H1 (cell line): ENCODE measurements around the gene SFR1. TPM values are rescaled to one million over a fixed set of nuclear protein-coding genes. Genes with fewer than 3 reads are reported as not detected.

Experiments
- CTCF ChIA-PET: fragments of 300-600 bp; sonication (Branson Sonifier 250); formaldehyde crosslinking; loops from one replicate; lab custom pipeline; 2021; ENCODE audit not compliant: partially characterized antibody; lab: Charles Lee
- POLR2A ChIA-PET: fragments of 300-600 bp; sonication (Branson Sonifier 250); formaldehyde crosslinking; loops from one replicate; lab custom pipeline; 2021; ENCODE audit warnings: inconsistent platforms; ENCODE audit not compliant: partially characterized antibody; lab: Charles Lee
- DNase-seq, 2 experiments: peaks; one replicate each; pipeline versions ENCODE4 v3.0.0 to v3.0.0-alpha.2; 2010 to 2022; ENCODE audit warnings: low spot score in 2 of 2, low read depth in 1 of 2, mixed read lengths in 1 of 2
- FAIRE-seq: peaks from 2 replicates; lab custom pipeline; 2011; peaks lifted over from hg19 to GRCh38; lab: Jason Lieb, UNC
- H2AFZ ChIP-seq: 2 replicates; pipeline ENCODE4 v1.8.1; 2012; ENCODE audit warnings: low read length, inconsistent platforms
- H2AK5ac ChIP-seq: 2 replicates; pipeline ENCODE4 v1.6.1; 2013; ENCODE audit warnings: low read depth, low read length
- H2BK120ac ChIP-seq: replicated peaks from 2 replicates; pipeline ENCODE3; 2013; ENCODE audit warnings: low read depth, low read length, inconsistent platforms
- H2BK12ac ChIP-seq: 2 replicates; pipeline ENCODE4 v1.6.1; 2013; ENCODE audit warnings: low read depth, low read length
- H2BK15ac ChIP-seq: 2 replicates; pipeline ENCODE4 v1.6.1; 2013; ENCODE audit warnings: low read length
- H2BK20ac ChIP-seq: 2 replicates; pipeline ENCODE4 v1.6.1; 2013; ENCODE audit warnings: low read length
- H2BK5ac ChIP-seq: 2 replicates; pipeline ENCODE4 v1.6.1; 2013; ENCODE audit warnings: low read depth, low read length
- H3K14ac ChIP-seq: 2 replicates; pipeline ENCODE4 v1.6.1; 2013; ENCODE audit warnings: inconsistent platforms; ENCODE audit not compliant: insufficient read length
- H3K18ac ChIP-seq: 2 replicates; pipeline ENCODE4 v1.6.1; 2013; ENCODE audit warnings: low read length; ENCODE audit errors: extremely low read depth
- H3K23ac ChIP-seq: 2 replicates; pipeline ENCODE4 v1.6.1; 2013; ENCODE audit warnings: inconsistent platforms; ENCODE audit not compliant: insufficient read length
- H3K23me2 ChIP-seq: 2 replicates; pipeline ENCODE4 v1.6.1; 2013; ENCODE audit warnings: low read depth, low read length
- H3K27ac ChIP-seq: 2 replicates; pipeline ENCODE4 v1.6.1; 2011; ENCODE audit warnings: low read depth, low read length, inconsistent platforms
- H3K27me3 ChIP-seq, 4 experiments: replicated peaks in 1 of 4; 1 replicate in 1 of 4; 2 replicates in 3 of 4; pipeline versions ENCODE4 v1.6.1 to v1.8.1; 2011 to 2013; ENCODE audit warnings: low read length in 3 of 4, mild to moderate bottlenecking in 3 of 4, inconsistent platforms in 2 of 4, mixed read lengths in 2 of 4, moderate library complexity in 1 of 4; ENCODE audit not compliant: control insufficient read depth in 3 of 4, insufficient read depth in 3 of 4; ENCODE audit errors: extremely low read depth in 1 of 4
- H3K36me3 ChIP-seq, 4 experiments: 2 replicates each; pipeline versions ENCODE4 v1.6.1 to v1.8.1; 2011 to 2013; ENCODE audit warnings: mild to moderate bottlenecking in 4 of 4, low read length in 3 of 4, moderate library complexity in 2 of 4, control low read depth in 1 of 4, inconsistent platforms in 1 of 4; ENCODE audit not compliant: insufficient read depth in 4 of 4, control insufficient read depth in 2 of 4
- H3K4ac ChIP-seq: replicated peaks from 2 replicates; pipeline ENCODE3; 2013; ENCODE audit warnings: low read length, low read depth, mixed read lengths, inconsistent platforms; ENCODE audit not compliant: insufficient read length
- H3K4me1 ChIP-seq, 4 experiments: replicated peaks in 1 of 4; 1 replicate in 1 of 4; 2 replicates in 3 of 4; pipeline versions ENCODE4 v1.6.1 to v1.8.1; 2011 to 2013; ENCODE audit warnings: low read length in 3 of 4, inconsistent platforms in 2 of 4, mixed read lengths in 1 of 4; ENCODE audit not compliant: insufficient read depth in 4 of 4, control insufficient read depth in 3 of 4
- H3K4me2 ChIP-seq, 2 experiments: 2 replicates each; pipeline versions ENCODE4 v1.6.1 to v1.8.1; 2011 to 2013; ENCODE audit warnings: low read depth in 2 of 2, low read length in 2 of 2, control low read depth in 1 of 2, inconsistent platforms in 1 of 2, mild to moderate bottlenecking in 1 of 2; ENCODE audit not compliant: insufficient read depth in 1 of 2
- H3K4me3 ChIP-seq, 4 experiments: fragments of 200-600, 300-600 bp in 1 of 4; sonication (generic), shearing (Covaris generic), sonication (Bioruptor Twin) in 1 of 4; 2 replicates each; pipeline versions ENCODE4 v1.5.1 to v1.8.1; 2011 to 2016; ENCODE audit warnings: low read length in 4 of 4, low read depth in 3 of 4, control low read depth in 2 of 4, inconsistent platforms in 2 of 4, mild to moderate bottlenecking in 2 of 4, mixed read lengths in 1 of 4, moderate library complexity in 1 of 4; ENCODE audit not compliant: insufficient read depth in 2 of 4; ENCODE audit errors: extremely low read depth in 1 of 4
- H3K56ac ChIP-seq: replicated peaks from 2 replicates; pipeline ENCODE3; 2013; ENCODE audit warnings: low read depth, mild to moderate bottlenecking, mixed read lengths, low read length, inconsistent platforms; ENCODE audit not compliant: insufficient read length
- H3K79me1 ChIP-seq: 2 replicates; pipeline ENCODE4 v1.6.1; 2013; ENCODE audit warnings: low read depth, low read length, control low read depth
- H3K79me2 ChIP-seq, 2 experiments: 2 replicates each; pipeline versions ENCODE4 v1.6.1 to v1.8.1; 2012 to 2013; ENCODE audit warnings: low read length in 2 of 2, mild to moderate bottlenecking in 2 of 2, inconsistent platforms in 1 of 2; ENCODE audit not compliant: insufficient read depth in 2 of 2, control insufficient read depth in 1 of 2
- H3K9ac ChIP-seq, 4 experiments: replicated peaks in 1 of 4; 1 replicate in 1 of 4; 2 replicates in 3 of 4; pipeline versions ENCODE4 v1.6.1 to v1.8.1; 2011 to 2013; ENCODE audit warnings: low read depth in 3 of 4, low read length in 3 of 4, control low read depth in 2 of 4, mild to moderate bottlenecking in 2 of 4, moderate library complexity in 2 of 4, inconsistent platforms in 1 of 4; ENCODE audit errors: extremely low read depth in 1 of 4
- H3K9me3 ChIP-seq, 2 experiments: 2 replicates each; pipeline versions ENCODE4 v1.6.1 to v1.8.1; 2012 to 2013; ENCODE audit warnings: mild to moderate bottlenecking in 2 of 2, moderate library complexity in 2 of 2, control low read depth in 1 of 2, inconsistent platforms in 1 of 2, low read depth in 1 of 2, low read length in 1 of 2, mixed read lengths in 1 of 2; ENCODE audit not compliant: insufficient read depth in 2 of 2
- H4K20me1 ChIP-seq, 2 experiments: replicated peaks in 1 of 2; 2 replicates each; pipeline versions ENCODE3 to v1.8.1; 2011 to 2013; ENCODE audit warnings: inconsistent platforms in 2 of 2, low read length in 2 of 2, mild to moderate bottlenecking in 1 of 2; ENCODE audit not compliant: insufficient read depth in 2 of 2, control insufficient read depth in 1 of 2
- H4K5ac ChIP-seq: 2 replicates; pipeline ENCODE4 v1.6.1; 2013; ENCODE audit warnings: low read length, low read depth, mixed read lengths, inconsistent platforms; ENCODE audit not compliant: insufficient read length
- H4K8ac ChIP-seq: 2 replicates; pipeline ENCODE4 v1.8.0; 2013; ENCODE audit warnings: mild to moderate bottlenecking, moderate library complexity, low read length, inconsistent platforms; ENCODE audit not compliant: insufficient read depth; ENCODE audit errors: extremely low read depth
- H4K91ac ChIP-seq: replicated peaks from 2 replicates; pipeline ENCODE3; 2013; ENCODE audit warnings: low read length, mixed read lengths, inconsistent platforms; ENCODE audit not compliant: insufficient read length
- ASH2L ChIP-seq: fragments of 200-600, 300-600 bp; sonication (generic); IDR thresholded peaks from one replicate; pipeline ENCODE4 v1.7.1; 2017; ENCODE audit warnings: low read length
- CREB1 ChIP-seq: IDR thresholded peaks from 2 replicates; pipeline ENCODE4 v1.6.1; 2012; ENCODE audit warnings: inconsistent platforms
- CTBP2 ChIP-seq: IDR thresholded peaks from 2 replicates; pipeline ENCODE4 v1.7.0; 2011; ENCODE audit warnings: borderline replicate concordance, mild to moderate bottlenecking, moderate library complexity, mixed read lengths, low read length; ENCODE audit not compliant: insufficient read depth, insufficient read length
- GTF2F1 ChIP-seq: IDR thresholded peaks from 2 replicates; pipeline ENCODE4 v1.6.1; 2012; ENCODE audit warnings: low read depth, low read length, improper control_type of control experiment, borderline replicate concordance
- PHF8 ChIP-seq: fragments of 200-600 bp; sonication (generic); conservative IDR thresholded peaks from 2 replicates; pipeline ENCODE4 v1.7.1; 2012; ENCODE audit warnings: low read depth, mild to moderate bottlenecking, inconsistent platforms, low read length, moderate library complexity
- SAP30 ChIP-seq: fragments of 300-600 bp; sonication (generic); IDR thresholded peaks from 2 replicates; pipeline ENCODE4 v1.7.1; 2012; ENCODE audit warnings: low read length, moderate library complexity, mild to moderate bottlenecking, inconsistent platforms; ENCODE audit not compliant: insufficient read depth, insufficient replicate concordance
- SP4 ChIP-seq: IDR thresholded peaks from 2 replicates; pipeline ENCODE4 v1.6.1; 2012; ENCODE audit warnings: low read length, inconsistent platforms
- TEAD4 ChIP-seq: IDR thresholded peaks from 2 replicates; pipeline ENCODE4 v1.6.1; 2012; ENCODE audit warnings: low read depth, low read length, inconsistent platforms, mixed read lengths
- WGBS, 2 experiments: shearing (Covaris generic) in 1 of 2; methylation state at CpG; one replicate each; pipeline versions ENCODE4 v1.1.6 to v1.1.7; 2013 to 2015; ENCODE audit warnings: low lambda C conversion rate in 2 of 2, mixed read lengths in 2 of 2, inconsistent platforms in 1 of 2, low coverage in 1 of 2, missing lambda C conversion rate in 1 of 2; ENCODE audit not compliant: insufficient replicate concordance in 2 of 2, insufficient coverage in 1 of 2, insufficient read length in 1 of 2; ENCODE audit errors: extremely low coverage in 1 of 2, missing lambda C conversion rate in 1 of 2; 5-methylcytosine and 5-hydroxymethylcytosine counted together
- polyA plus RNA-seq, 7 experiments: library from polyadenylated mRNA; depleted of rRNA in 3 of 7; stranded (reverse) in 5 of 7; unstranded in 2 of 7; fragments of >200 nt in 5 of 7; fragments of 200-250 nt in 2 of 7; gene quantifications; 1 replicate in 5 of 7; 2 replicates in 1 of 7; 4 replicates in 1 of 7; pipeline versions ENCODE4 v1.2.1 to v1.2.3, GENCODE V29; 2011 to 2013; ENCODE audit warnings: missing spikeins in 2 of 7, mixed read lengths in 2 of 7
- total RNA-seq: library from RNA; stranded (reverse); fragmentation: NEBNext Ultra II Directional; extraction: Animal tissue kit (Norgen Biotek cat#: 25700); gene quantifications from 2 replicates; pipeline ENCODE4 v1.2.1, GENCODE V29; 2021

Gene SFR1
- total and polyA plus RNA-seq, 2 of the 8 experiments (the other 6 are each of a cell fraction or from before 2014, with no cell fraction given), result 3.4 to 7.7 TPM

GRCh38 chr10:104138131-104138530 lies 16.2 kb downstream of the SFR1 start:
- Histone ChIP-seq H3K4me2 (no peak overlapping the region), H4K20me1 (no peaks in the 10 kb centered on the region), H3K14ac (no peak overlapping the region), H3K4ac (no peak overlapping the region), H3K27me3 (peaks cover 0 to 2% (median 0%) of the 10 kb centered on the region in 4 experiments; a peak in 1 of 7 replicates), H3K4me1 (no peaks in the 10 kb centered on the region), H2AK5ac (no peak overlapping the region), H3K36me3 (no peaks in the 10 kb centered on the region), H2BK12ac (no peak overlapping the region), H3K56ac (no peak overlapping the region), H2BK20ac (no peak overlapping the region), H3K23ac (no peak overlapping the region), H3K79me2 (no peaks in the 10 kb centered on the region), H2BK120ac (no peak overlapping the region), H2AFZ (no peak overlapping the region)
- ChIA-PET POLR2A (interaction anchor here (4.4 kb wide), 1 partner anchor 17 kb away, joined by 21 read pairs; the partner anchor contains the start of gene SFR1), CTCF (interaction anchor here (1.3 to 2.2 kb wide), 3 partner anchors 11 to 155 kb away, joined by 4 to 10 read pairs (median 7); no protein-coding TSS in a partner anchor)
- WGBS, 2 experiments, result 95% methylated on average over 6 of the region's 6 CpGs; no CpG with 5 or more reads in 1 of the 2 experiments
- no peak for DNase-seq
- TF ChIP-seq GTF2F1, result no peak
- no peak for TF ChIP-seq ASH2L
- TF ChIP-seq SP4, result no peak
- no peak for TF ChIP-seq CREB1
- no peak for TF ChIP-seq CTBP2
- no peak for TF ChIP-seq TEAD4
- TF ChIP-seq SAP30, result no peak
- TF ChIP-seq PHF8, result no peak
- TF ChIP-seq, all 59 proteins: peak for 0
- no peaks in the 10 kb centered on the region for H3K79me1 ChIP-seq
- no peaks in the 10 kb centered on the region for H3K23me2 ChIP-seq
- no peak overlapping the region for H2BK5ac ChIP-seq
- no peaks in the 10 kb centered on the region for H3K9me3 ChIP-seq
- H4K5ac ChIP-seq, result no peak overlapping the region
- H4K8ac ChIP-seq, result no peak overlapping the region
- H3K4me3 ChIP-seq, result no peak overlapping the region
- H3K18ac ChIP-seq, result no peak overlapping the region
- no peak for FAIRE-seq
- no peak overlapping the region for H3K9ac ChIP-seq
- no peak overlapping the region for H2BK15ac ChIP-seq
- no peak overlapping the region for H4K91ac ChIP-seq
- no peak overlapping the region for H3K27ac ChIP-seq
